ENCODE measurements around the gene ALDH3A2.
A peak's percentile ranks its signal among the peaks of the same experiment; 100 is the strongest.

Gene ALDH3A2

GRCh38 chr17:19720631-19721426 is 72.3 kb downstream of the ALDH3A2 start:
- no peak for TF ChIP-seq Cebpa-rat (IDR thresholded peaks at IDR 0.05)
- H3K9me3 ChIP-seq (replicated peaks in 1 of 11) = no peaks in the 10 kb centered on the region
- no peaks in the 10 kb centered on the region for H4K20me1 ChIP-seq
- H3K36me3 ChIP-seq = no peaks in the 10 kb centered on the region
- peaks cover 0 to 8% (median 0%) of the 10 kb centered on the region in 10 experiments; a peak in 5 of 20 replicates for H3K4me1 ChIP-seq
- no peak overlapping the region for H3K27ac ChIP-seq
- H3K9ac ChIP-seq = no peak overlapping the region
- no peak overlapping the region for H3K4me3 ChIP-seq
- H3K4me2 ChIP-seq = peak overlapping the region in 1 of 11 experiments; percentile 15; a peak in 2 of 22 replicates
- H3K27me3 ChIP-seq = no peaks in the 10 kb centered on the region

- H3K9me3 ChIP-seq (replicated peaks in 1 of 11) = no peaks in the 10 kb centered on the region
- no peaks in the 10 kb centered on the region for H4K20me1 ChIP-seq
- H3K27ac ChIP-seq = no peak overlapping the region
- no peak for TF ChIP-seq Cebpa-rat (IDR thresholded peaks at IDR 0.05)
- H3K36me3 ChIP-seq = no peaks in the 10 kb centered on the region
- H3K4me1 ChIP-seq = peaks cover 0 to 15% (median 3%) of the 10 kb centered on the region in 10 experiments; a peak in 6 of 20 replicates
- no peak overlapping the region for H3K4me3 ChIP-seq
- H3K27me3 ChIP-seq = no peaks in the 10 kb centered on the region
- H3K9ac ChIP-seq = no peak overlapping the region
- no peak overlapping the region for H3K4me2 ChIP-seq
Measured at GRCh38 chr17:19723964-19724363, 75.4 kb downstream of the ALDH3A2 start.

GRCh38 chr17:19724501-19725420 is 76.2 kb downstream of the ALDH3A2 start:
- TF ChIP-seq Cebpa-rat (IDR thresholded peaks at IDR 0.05) = no peak
- Histone ChIP-seq H3K36me3 (no peaks in the 10 kb centered on the region), H3K27me3 (no peaks in the 10 kb centered on the region), H4K20me1 (no peaks in the 10 kb centered on the region), H3K4me2 (no peak overlapping the region), H3K27ac (no peak overlapping the region), H3K9me3 (replicated peaks in 1 of 11) (no peaks in the 10 kb centered on the region), H3K9ac (no peak overlapping the region), H3K4me3 (no peak overlapping the region), H3K4me1 (peaks cover 0 to 15% (median 3%) of the 10 kb centered on the region in 10 experiments; a peak in 6 of 20 replicates)

- Histone ChIP-seq H3K36me3 (no peaks in the 10 kb centered on the region), H3K27ac (no peak overlapping the region), H3K9me3 (replicated peaks in 1 of 11) (no peaks in the 10 kb centered on the region), H3K4me3 (no peak overlapping the region), H3K9ac (no peak overlapping the region), H3K27me3 (no peaks in the 10 kb centered on the region), H4K20me1 (no peaks in the 10 kb centered on the region), H3K4me1 (peaks cover 0 to 13% (median 2%) of the 10 kb centered on the region in 10 experiments; a peak in 6 of 20 replicates), H3K4me2 (no peak overlapping the region)
- TF ChIP-seq Cebpa-rat (IDR thresholded peaks at IDR 0.05) = no peak
Measured at GRCh38 chr17:19725486-19725885, 76.9 kb downstream of the ALDH3A2 start.

- no peak for TF ChIP-seq Cebpa-rat (IDR thresholded peaks at IDR 0.05)
- H3K4me3 ChIP-seq = no peak overlapping the region
- H3K4me2 ChIP-seq = no peak overlapping the region
- no peaks in the 10 kb centered on the region for H3K27me3 ChIP-seq
- no peak overlapping the region for H3K27ac ChIP-seq
- H3K9ac ChIP-seq = no peak overlapping the region
- no peaks in the 10 kb centered on the region for H4K20me1 ChIP-seq
- H3K9me3 ChIP-seq (replicated peaks in 1 of 11) = no peaks in the 10 kb centered on the region
- no peaks in the 10 kb centered on the region for H3K36me3 ChIP-seq
- peaks cover 0 to 7% (median 0%) of the 10 kb centered on the region in 10 experiments; a peak in 2 of 20 replicates for H3K4me1 ChIP-seq
Measured at GRCh38 chr17:19726631-19727376, 78.3 kb downstream of the ALDH3A2 start.

All from BLaER1 treated with 17β-estradiol and CSF1 and Interleukin-3, amounts not matched to agents 10 nM and 100 nM (cell line).